K562 (cell line): Measurements from ENCODE around the gene ISYNA1. TPM values are rescaled to one million over a fixed set of nuclear protein-coding genes. Genes with fewer than 3 reads are reported as not detected.

Source experiments
- ATAC-seq: fragments of 200-7000 bp; cut with Tn5 transposase; 3 replicates; pipeline ENCODE4 v1.9.1; 2020; ENCODE audit warnings: moderate library complexity
- BruUV-seq: library from RNA; stranded (reverse); fragments of 400-500 nt; replicated peaks from 2 replicates; lab custom pipeline; 2021; lab: Mats Ljungman, UMichigan
- CTCF ChIA-PET: fragments of 300-600 bp; formaldehyde crosslinking; extraction: SDS; loops from one replicate; lab custom pipeline; 2021; ENCODE audit warnings: low intra/inter-chr PET ratio; lab: Yijun Ruan, JAX
- POLR2A ChIA-PET: fragments of 300-600, 350-650 bp; sonication (Branson Sonifier 250); formaldehyde crosslinking; extraction: SDS; loops from one replicate; lab custom pipeline; 2021; ENCODE audit warnings: antibody characterized with exemption, inconsistent platforms; lab: Yijun Ruan, JAX
- DNase-seq, 4 experiments: peaks; one replicate each; pipeline versions ENCODE4 v3.0.0 to v3.0.0-alpha.2; 2011 to 2018; ENCODE audit warnings: low spot score in 3 of 4, mixed read lengths in 3 of 4; ENCODE audit errors: extremely low read depth in 1 of 4
- FAIRE-seq: peaks from 2 replicates; lab custom pipeline; 2011; peaks lifted over from hg19 to GRCh38; lab: Jason Lieb, UNC
- H2AFZ ChIP-seq: 2 replicates; pipeline ENCODE4 v1.6.0; 2011; ENCODE audit warnings: low read depth, low read length, control low read depth, inconsistent platforms
- H3K27ac ChIP-seq: fragments of 200-600 bp; 3 replicates; pipeline ENCODE4 v1.8.0; 2011; ENCODE audit warnings: low read depth, mild to moderate bottlenecking, control low read depth, inconsistent platforms, low read length, moderate library complexity, mixed read lengths; ENCODE audit errors: extremely low read depth
- H3K27me3 ChIP-seq, 2 experiments: fragments of 300-600 bp in 1 of 2; 2 replicates in 1 of 2; 3 replicates in 1 of 2; pipeline versions ENCODE4 v1.6.0 to v1.8.0; 2011; ENCODE audit warnings: inconsistent platforms in 2 of 2, low read length in 2 of 2, mild to moderate bottlenecking in 1 of 2, mixed read lengths in 1 of 2, moderate library complexity in 1 of 2; ENCODE audit not compliant: control insufficient read depth in 2 of 2, insufficient read depth in 2 of 2
- H3K36me3 ChIP-seq: fragments of 300-600 bp; 3 replicates; pipeline ENCODE4 v1.8.0; 2011; ENCODE audit warnings: mild to moderate bottlenecking, low read length, inconsistent platforms; ENCODE audit not compliant: control insufficient read depth, insufficient read depth
- H3K4me1 ChIP-seq, 2 experiments: fragments of 200-600 bp in 1 of 2; replicated peaks in 1 of 2; 2 replicates in 1 of 2; 3 replicates in 1 of 2; pipeline versions ENCODE4 v1.5.1 to v1.8.0; 2011; ENCODE audit warnings: inconsistent platforms in 2 of 2, low read length in 2 of 2, mild to moderate bottlenecking in 1 of 2, mixed read lengths in 1 of 2, moderate library complexity in 1 of 2; ENCODE audit not compliant: control insufficient read depth in 2 of 2, insufficient read depth in 2 of 2
- H3K4me2 ChIP-seq: 2 replicates; pipeline ENCODE4 v1.6.1; 2011; ENCODE audit warnings: low read length, control low read depth, inconsistent platforms, mixed read lengths; ENCODE audit not compliant: insufficient read depth
- H3K4me3 ChIP-seq: fragments of 200-600 bp; sonication (generic), shearing (Covaris generic); 2 replicates; pipeline ENCODE4 v1.5.1; 2016; ENCODE audit warnings: control low read depth, inconsistent platforms
- H3K79me2 ChIP-seq: fragments of 200-600 bp; 3 replicates; pipeline ENCODE4 v1.8.0; 2011; ENCODE audit warnings: low read length, inconsistent platforms; ENCODE audit not compliant: control insufficient read depth, insufficient read depth
- H3K9ac ChIP-seq, 2 experiments: 2 replicates each; pipeline versions ENCODE4 v1.6.0 to v1.6.1; 2011; ENCODE audit warnings: low read depth in 2 of 2, low read length in 2 of 2, control low read depth in 1 of 2, inconsistent platforms in 1 of 2, mild to moderate bottlenecking in 1 of 2, mixed read lengths in 1 of 2; ENCODE audit not compliant: insufficient read depth in 1 of 2
- H3K9me1 ChIP-seq: one replicate; pipeline ENCODE4 v1.6.0; 2011; ENCODE audit warnings: inconsistent platforms, mild to moderate bottlenecking, low read length, moderate library complexity; ENCODE audit not compliant: control insufficient read depth, insufficient read depth
- H3K9me3 ChIP-seq: replicated peaks from 2 replicates; pipeline ENCODE4 v1.5.1; 2011; ENCODE audit warnings: low read depth, low read length, inconsistent platforms; ENCODE audit not compliant: control insufficient read depth, insufficient read depth
- H4K20me1 ChIP-seq: replicated peaks from 2 replicates; pipeline ENCODE4 v1.6.1; 2011; ENCODE audit warnings: low read length, inconsistent platforms, mixed read lengths; ENCODE audit not compliant: control insufficient read depth, insufficient read depth
- IRF9 ChIP-seq: fragments of 450-650 bp; IDR thresholded peaks from 2 replicates; pipeline ENCODE4 v1.6.1; 2016; ENCODE audit warnings: missing biosample characterization, missing genetic modification characterization
- KDM5B ChIP-seq: fragments of 200-600 bp; sonication (generic); IDR thresholded peaks from 2 replicates; pipeline ENCODE4 v1.6.1; 2012; ENCODE audit warnings: low read depth, mild to moderate bottlenecking, moderate library complexity, low read length, control low read depth, inconsistent platforms; ENCODE audit not compliant: insufficient replicate concordance
- MCM7 ChIP-seq, 2 experiments: fragments of 450-650 bp; IDR thresholded peaks; 2 replicates each; pipeline ENCODE4 v1.6.1; 2016 to 2018
- MTA3 ChIP-seq: fragments of 450-650 bp; formaldehyde crosslinking; IDR thresholded peaks from 2 replicates; pipeline ENCODE4 v1.6.1; 2017; ENCODE audit warnings: mild to moderate bottlenecking, borderline replicate concordance
- POLR2AphosphoS2 ChIP-seq: IDR thresholded peaks from 2 replicates; pipeline ENCODE4 v1.6.1; 2012; ENCODE audit warnings: low read length, improper control_type of control experiment
- PRPF4 ChIP-seq: fragments of 200-400 bp; formaldehyde crosslinking; IDR thresholded peaks from one replicate; pipeline ENCODE4 v1.6.1; 2017; ENCODE audit warnings: low read length, low read depth, mild to moderate bottlenecking; ENCODE audit not compliant: insufficient read depth, poor library complexity, severe bottlenecking
- REST ChIP-seq, 2 experiments: fragments of 450-650 bp; formaldehyde crosslinking in 1 of 2; IDR thresholded peaks; 2 replicates each; pipeline versions ENCODE4 v1.4.0 to v1.6.1; 2014 to 2020; ENCODE audit warnings: mild to moderate bottlenecking in 2 of 2, borderline replicate concordance in 1 of 2, low read depth in 1 of 2
- ZBTB26 ChIP-seq: fragments of 450-650 bp; formaldehyde crosslinking; IDR thresholded peaks from 2 replicates; pipeline ENCODE4 v1.4.0; 2022; ENCODE audit warnings: missing genetic modification characterization
- ZNF282 ChIP-seq: sonication (generic); formaldehyde crosslinking; IDR thresholded peaks from 2 replicates; pipeline ENCODE4 v1.8.1; 2023; ENCODE audit warnings: missing genetic modification reagents
- ZNF444 ChIP-seq: fragments of 250-450 bp; sonication (Bioruptor Pico); IDR thresholded peaks from 2 replicates; pipeline ENCODE4 v1.4.0; 2020; ENCODE audit warnings: mild to moderate bottlenecking, moderate library complexity
- WGBS: fragments of 100-300 bp; shearing (Covaris generic); methylation state at CpG from one replicate; pipeline ENCODE4 v1.1.6; 2016; ENCODE audit warnings: low coverage, mixed read lengths; ENCODE audit not compliant: insufficient coverage; ENCODE audit errors: missing lambda C conversion rate; 5-methylcytosine and 5-hydroxymethylcytosine counted together
- in situ Hi-C: fragments of 300-500 bp; cut with MboI; formaldehyde crosslinking; loops from 4 replicates; pipeline ENCODE4 v1.15.0; 2018; ENCODE audit warnings: inconsistent platforms, mixed read lengths
- intact Hi-C: fragments of 100-400 bp; cut with micrococcal nuclease; formaldehyde crosslinking; loops from 2 replicates; pipeline ENCODE4 v1.14.2; 2022
- polyA plus RNA-seq, 8 experiments: library from polyadenylated mRNA; depleted of rRNA in 4 of 8; stranded (reverse) in 5 of 8; unstranded in 3 of 8; fragments of >200 nt; fragmentation: Nextera tagmentation in 2 of 8; fragmentation: Illumina TruSeq in 1 of 8; extraction: Ambion mirVana in 2 of 8; extraction: Trizol in 1 of 8; gene quantifications; 2 replicates each; pipeline versions ENCODE4 v1.2.1 to v1.2.3, GENCODE V29; 2011 to 2014; ENCODE audit warnings: inconsistent platforms in 1 of 8, missing spikeins in 1 of 8
- total RNA-seq, 7 experiments: library from RNA; depleted of rRNA in 6 of 7; stranded (reverse); fragments of >200 nt in 6 of 7; fragmentation: Illumina TruSeq in 2 of 7; extraction: Trizol in 2 of 7; gene quantifications; 2 replicates each; pipeline versions ENCODE4 v1.2.1 to v1.2.3, GENCODE V29; 2011 to 2021; ENCODE audit warnings: low replicate concordance in 1 of 7

ISYNA1 gene
- total and polyA plus RNA-seq, 9 of the 15 experiments (the other 6 are each of a cell fraction or from before 2014, with no cell fraction given): 21.8 to 460 (median 93.2) TPM

- Histone ChIP-seq H3K9ac (peak overlapping the region in 1 of 2 experiments; percentile 0; a peak in 1 of 4 replicates), H3K27ac (no peak overlapping the region), H3K4me3 (no peak overlapping the region), H2AFZ (no peak overlapping the region), H3K4me1 (peaks cover 8 to 41% of the 10 kb centered on the region in 2 experiments), H3K36me3 (peaks cover 32% of the 10 kb centered on the region; the same call in 2 of the 3 replicates), H3K9me3 (no peaks in the 10 kb centered on the region), H3K4me2 (no peak overlapping the region), H4K20me1 (peaks cover 19% of the 10 kb centered on the region), H3K9me1 (no peaks in the 10 kb centered on the region), H3K79me2 (peaks cover 32% of the 10 kb centered on the region), H3K27me3 (no peaks in the 10 kb centered on the region)
- ATAC-seq (peak; percentile 19), FAIRE-seq (no peak), DNase-seq (no peak)
- ChIA-PET POLR2A (interaction anchor here (0.6 to 8.1 kb wide), 21 partner anchors 7 to 238 kb away, joined by 3 to 244 read pairs (median 4); partner anchors contain the start of genes IQCN, JUND, LRRC25 and PIK3R2), CTCF (no interaction called here)
- intact Hi-C loops (no loop called here), in situ Hi-C loops (no loop called here)
- 76% methylated on average over 6 of the region's 6 CpGs for WGBS
- BruUV-seq: no TSS peak
- no peak for TF ChIP-seq ZNF444
- TF ChIP-seq ZBTB26 (CRISPR knock-in tag): peak; percentile 47; the same call in 1 of the 2 replicates
- TF ChIP-seq MTA3: peak; percentile 93; the same call in 1 of the 2 replicates
- TF ChIP-seq KDM5B: peak; percentile 48
- no peak for TF ChIP-seq PRPF4
- TF ChIP-seq REST (IDR thresholded peaks at IDR 0.05; ENCODE audit: borderline replicate concordance): no peak
- TF ChIP-seq REST (CRISPR knock-in tag; IDR thresholded peaks at IDR 0.05; ENCODE audit: low read depth): peak; percentile 30; the same call in 1 of the 2 replicates
- TF ChIP-seq ZNF282 (CRISPR knock-in tag): no peak
- no peak for TF ChIP-seq IRF9 (tag)
- TF ChIP-seq POLR2AphosphoS2: peak; percentile 99
- no peak for TF ChIP-seq MCM7 (IDR thresholded peaks at IDR 0.05)
Observed at GRCh38 chr19:18390065-18390907, 47.6 kb downstream of the ISYNA1 start.
